Cardiac muscle cell (in vitro differentiated cells and primary cell): Measurements from ENCODE around the gene AJAP1. TPM values are rescaled to one million over a fixed set of nuclear protein-coding genes. Genes with fewer than 3 reads are reported as not detected.

Experiments used
- DNase-seq, 2 donors: peaks; one replicate each; pipeline versions ENCODE4 v3.0.0 to v3.0.0-alpha.2; 2010 to 2017; ENCODE audit warnings: low read depth in 1 of 2, low spot score in 1 of 2
- H3K27ac ChIP-seq: fragments of 200-600 bp; sonication (generic); 2 replicates; pipeline ENCODE4 v1.5.1; 2016
- H3K27me3 ChIP-seq: fragments of 200-600 bp; sonication (generic); 2 replicates; pipeline ENCODE4 v1.6.0; 2016; ENCODE audit warnings: control low read depth
- H3K36me3 ChIP-seq: fragments of 200-600 bp; sonication (generic); 2 replicates; pipeline ENCODE4 v1.5.1; 2016; ENCODE audit warnings: control low read depth
- H3K4me1 ChIP-seq: fragments of 200-600 bp; sonication (generic); 2 replicates; pipeline ENCODE4 v1.8.1; 2017; ENCODE audit warnings: low read depth, mild to moderate bottlenecking, mixed run types
- H3K4me3 ChIP-seq: fragments of 200-600 bp; sonication (generic); 2 replicates; pipeline ENCODE4 v1.5.1; 2016; ENCODE audit warnings: mild to moderate bottlenecking
- H3K9me3 ChIP-seq: fragments of 200-600 bp; sonication (generic); 2 replicates; pipeline ENCODE4 v1.5.1; 2017; ENCODE audit warnings: low read depth, mild to moderate bottlenecking, control low read depth
- polyA plus RNA-seq: library from polyadenylated mRNA; unstranded; fragments of >200 nt; fragmentation: Nextera tagmentation; extraction: Ambion mirVana; gene quantifications from 2 replicates; pipeline ENCODE4 v1.2.1, GENCODE V29; 2016
- total RNA-seq: library from RNA; depleted of rRNA; stranded (reverse); fragments of >200 nt; gene quantifications from 2 replicates; pipeline ENCODE4 v1.2.3, GENCODE V29; 2016
- TF ChIP-seq, protein P1 (sequence below): IDR thresholded peaks from 2 replicates; pipeline ENCODE4 v1.5.1; 2012; ENCODE audit warnings: low read depth, mild to moderate bottlenecking, low read length

The AJAP1 gene
- total and polyA plus RNA-seq, 2 experiments from 2014 or later = not detected

DNA sequence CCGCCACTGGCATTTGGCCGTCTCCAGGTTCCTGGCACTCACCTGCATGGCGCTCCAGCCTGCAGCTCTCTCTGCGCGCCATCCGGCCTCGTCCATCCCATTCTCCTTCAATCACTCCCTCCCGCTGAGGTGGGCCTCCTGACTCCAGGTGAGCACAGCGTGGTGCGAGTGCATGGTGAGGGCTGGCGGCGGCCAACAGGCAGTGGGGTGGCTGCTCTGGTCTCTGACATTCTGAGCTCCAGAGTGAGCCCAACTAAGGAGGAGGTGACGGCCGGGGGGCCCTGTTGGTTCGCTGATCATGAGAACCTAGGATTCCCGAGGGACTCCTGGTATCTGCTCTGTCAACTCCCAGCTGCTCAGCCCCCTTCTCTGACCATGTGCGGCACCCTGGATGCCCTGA, 130.4 kb downstream of the AJAP1 start:
- DNase-seq = no peak

DNA sequence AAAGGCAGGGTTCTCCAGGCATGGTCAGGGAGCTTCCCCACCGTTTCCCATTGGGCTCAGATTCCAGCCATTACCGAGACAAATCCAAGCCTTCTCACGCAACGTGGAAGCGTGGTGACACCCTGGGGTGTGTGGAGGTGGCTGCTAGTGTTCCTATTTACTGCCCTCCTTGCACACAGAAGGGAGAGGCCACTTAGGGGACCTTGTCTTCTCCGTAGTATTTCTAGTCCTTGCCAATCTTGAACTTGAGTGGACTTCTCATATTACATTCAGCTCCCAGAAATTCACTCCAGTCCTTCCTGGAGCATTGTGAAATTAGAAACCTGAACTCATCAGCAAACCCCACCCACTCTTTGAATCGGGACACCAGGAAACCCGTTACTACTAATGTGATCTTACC, 131.6 kb downstream of the AJAP1 start:
- no peaks in the 10 kb centered on the region for H3K9me3 ChIP-seq
- H3K4me1 ChIP-seq = peaks cover 4% of the 10 kb centered on the region
- H3K27ac ChIP-seq = no peak overlapping the region
- DNase-seq = peak in 1 of 2 donors; percentile 34
- no peaks in the 10 kb centered on the region for H3K27me3 ChIP-seq
- TF ChIP-seq, protein P1, sequence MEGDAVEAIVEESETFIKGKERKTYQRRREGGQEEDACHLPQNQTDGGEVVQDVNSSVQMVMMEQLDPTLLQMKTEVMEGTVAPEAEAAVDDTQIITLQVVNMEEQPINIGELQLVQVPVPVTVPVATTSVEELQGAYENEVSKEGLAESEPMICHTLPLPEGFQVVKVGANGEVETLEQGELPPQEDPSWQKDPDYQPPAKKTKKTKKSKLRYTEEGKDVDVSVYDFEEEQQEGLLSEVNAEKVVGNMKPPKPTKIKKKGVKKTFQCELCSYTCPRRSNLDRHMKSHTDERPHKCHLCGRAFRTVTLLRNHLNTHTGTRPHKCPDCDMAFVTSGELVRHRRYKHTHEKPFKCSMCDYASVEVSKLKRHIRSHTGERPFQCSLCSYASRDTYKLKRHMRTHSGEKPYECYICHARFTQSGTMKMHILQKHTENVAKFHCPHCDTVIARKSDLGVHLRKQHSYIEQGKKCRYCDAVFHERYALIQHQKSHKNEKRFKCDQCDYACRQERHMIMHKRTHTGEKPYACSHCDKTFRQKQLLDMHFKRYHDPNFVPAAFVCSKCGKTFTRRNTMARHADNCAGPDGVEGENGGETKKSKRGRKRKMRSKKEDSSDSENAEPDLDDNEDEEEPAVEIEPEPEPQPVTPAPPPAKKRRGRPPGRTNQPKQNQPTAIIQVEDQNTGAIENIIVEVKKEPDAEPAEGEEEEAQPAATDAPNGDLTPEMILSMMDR = no peak
- H3K36me3 ChIP-seq = no peaks in the 10 kb centered on the region
- no peak overlapping the region for H3K4me3 ChIP-seq

More for the DNA sequence above, 130.4 kb downstream of the AJAP1 start:
- TF ChIP-seq, protein P1 = no peak
- no peaks in the 10 kb centered on the region for H3K36me3 ChIP-seq
- peaks cover 4% of the 10 kb centered on the region for H3K4me1 ChIP-seq
- no peaks in the 10 kb centered on the region for H3K27me3 ChIP-seq
- H3K4me3 ChIP-seq = no peak overlapping the region
- no peak overlapping the region for H3K27ac ChIP-seq
- no peaks in the 10 kb centered on the region for H3K9me3 ChIP-seq

DNA sequence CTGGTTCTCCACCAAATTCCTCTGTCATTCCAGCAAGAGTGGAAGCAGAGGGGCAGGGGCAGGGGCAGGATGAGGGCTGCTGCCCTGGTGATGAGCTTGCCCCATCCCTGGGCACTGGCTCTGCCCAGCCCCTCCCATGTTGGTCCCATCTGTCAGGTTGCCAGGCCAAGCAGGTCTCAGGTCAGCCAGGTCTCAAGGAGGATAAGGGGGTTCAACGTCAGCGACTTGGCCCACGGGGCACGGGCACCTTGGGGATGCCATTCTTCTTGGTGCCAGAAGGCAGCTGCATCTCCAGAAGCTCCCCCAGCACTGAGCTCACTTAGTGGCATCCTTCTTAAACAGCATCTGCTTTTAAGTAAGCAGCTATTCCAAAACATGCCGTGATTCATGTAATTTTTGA, 133.1 kb downstream of the AJAP1 start:
- TF ChIP-seq, protein P1 = no peak
- Histone ChIP-seq H3K9me3 (no peaks in the 10 kb centered on the region), H3K4me3 (no peak overlapping the region), H3K27ac (no peak overlapping the region), H3K27me3 (no peaks in the 10 kb centered on the region), H3K36me3 (no peaks in the 10 kb centered on the region), H3K4me1 (peaks cover 4% of the 10 kb centered on the region)
- DNase-seq = no peak

DNA sequence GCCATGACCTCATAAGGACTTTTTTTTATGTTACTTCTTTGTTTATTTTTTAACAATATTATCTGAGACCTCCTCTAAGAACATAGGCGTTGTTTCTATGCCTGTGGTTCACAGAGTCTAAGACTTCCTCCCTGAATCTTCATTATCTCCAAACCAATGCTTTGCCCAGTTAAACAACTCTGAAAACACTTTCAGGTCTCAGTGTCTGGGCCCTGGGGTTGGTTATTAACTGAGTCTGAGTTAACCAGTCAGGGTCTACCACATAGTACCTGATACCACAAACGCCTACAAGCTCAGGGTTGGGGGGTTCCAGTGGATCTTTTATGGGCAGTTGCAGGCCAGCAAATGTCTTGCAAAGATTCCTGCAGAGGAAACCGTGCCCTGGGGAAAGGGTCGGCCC, 138.2 kb downstream of the AJAP1 start:
- H3K36me3 ChIP-seq = no peaks in the 10 kb centered on the region
- no peaks in the 10 kb centered on the region for H3K27me3 ChIP-seq
- TF ChIP-seq, protein P1 = no peak
- H3K9me3 ChIP-seq = no peaks in the 10 kb centered on the region
- H3K27ac ChIP-seq = no peak overlapping the region
- no peak overlapping the region for H3K4me3 ChIP-seq
- no peaks in the 10 kb centered on the region for H3K4me1 ChIP-seq
- DNase-seq = no peak

DNA sequence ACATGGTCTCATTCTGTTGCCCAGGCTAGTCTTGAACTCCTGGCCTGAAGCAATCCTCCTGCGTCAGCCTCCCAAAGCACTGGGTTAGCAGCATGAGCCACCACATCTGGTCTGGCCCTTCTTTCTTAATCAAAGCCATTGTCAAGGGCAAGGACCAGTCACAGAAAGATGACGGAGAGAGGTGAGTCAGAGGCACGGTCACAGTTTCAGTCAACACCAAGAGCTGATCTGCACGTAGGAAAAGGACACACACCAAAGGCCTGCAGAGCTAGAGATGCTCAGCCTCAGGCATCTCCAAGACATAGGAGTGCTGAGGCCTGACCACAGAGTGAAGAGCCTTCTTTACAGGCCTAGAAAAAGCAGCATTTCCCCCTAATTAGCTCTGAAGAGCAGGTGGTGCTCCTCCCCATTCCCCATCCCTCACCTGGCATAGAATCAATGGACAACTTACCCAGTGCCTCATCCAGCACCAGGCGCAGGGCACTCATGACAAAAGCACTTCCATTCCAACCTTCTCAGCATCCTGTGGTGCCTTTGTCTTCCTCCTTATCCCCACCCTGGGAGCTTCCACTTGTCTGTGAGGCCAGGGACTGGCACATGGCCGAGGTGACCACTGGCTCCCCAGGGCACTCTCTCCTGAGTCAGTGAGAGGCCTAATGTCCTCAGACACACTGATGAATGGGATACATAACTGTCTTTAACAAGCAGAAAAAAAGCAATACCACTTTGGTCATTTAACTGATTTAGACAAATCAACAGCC, 139.8 kb downstream of the AJAP1 start:
- H3K4me3 ChIP-seq = no peak overlapping the region
- no peaks in the 10 kb centered on the region for H3K9me3 ChIP-seq
- no peak for DNase-seq
- no peaks in the 10 kb centered on the region for H3K4me1 ChIP-seq
- no peaks in the 10 kb centered on the region for H3K36me3 ChIP-seq
- no peaks in the 10 kb centered on the region for H3K27me3 ChIP-seq
- no peak overlapping the region for H3K27ac ChIP-seq
- TF ChIP-seq, protein P1 = no peak
